HEK293T (cell line): ENCODE results near the gene GRK6.

ENCODE experiments used
- ARNT ChIP-seq: fragments of 450-650 bp; IDR thresholded peaks from 2 replicates; pipeline ENCODE4 v1.6.1; 2017; ENCODE audit warnings: mild to moderate bottlenecking
- BHLHE40 ChIP-seq: fragments of 450-650 bp; IDR thresholded peaks from 2 replicates; pipeline ENCODE4 v1.6.1; 2016; ENCODE audit warnings: mild to moderate bottlenecking, moderate library complexity, borderline replicate concordance
- ELF4 ChIP-seq: fragments of 450-650 bp; IDR thresholded peaks from 2 replicates; pipeline ENCODE4 v1.6.1; 2017; ENCODE audit warnings: antibody characterized with exemption
- FOXA1 ChIP-seq: fragments of 450-650 bp; IDR thresholded peaks from 2 replicates; pipeline ENCODE4 v1.6.1; 2016; ENCODE audit warnings: mild to moderate bottlenecking
- FOXK2 ChIP-seq: fragments of 450-650 bp; IDR thresholded peaks from 2 replicates; pipeline ENCODE4 v1.6.1; 2016; ENCODE audit warnings: mild to moderate bottlenecking
- HDGF ChIP-seq: fragments of 450-650 bp; IDR thresholded peaks from 2 replicates; pipeline ENCODE4 v1.6.1; 2017; ENCODE audit warnings: antibody characterized with exemption, borderline replicate concordance
- L3MBTL2 ChIP-seq: fragments of 450-650 bp; conservative IDR thresholded peaks from 2 replicates; pipeline ENCODE4 v1.6.1; 2016; ENCODE audit warnings: mild to moderate bottlenecking
- LEF1 ChIP-seq: fragments of 450-650 bp; IDR thresholded peaks from 2 replicates; pipeline ENCODE4 v1.6.1; 2017; ENCODE audit warnings: mild to moderate bottlenecking, borderline replicate concordance
- NFRKB ChIP-seq: fragments of 450-650 bp; IDR thresholded peaks from 2 replicates; pipeline ENCODE4 v1.6.1; 2016; ENCODE audit warnings: mild to moderate bottlenecking, moderate library complexity
- PKNOX1 ChIP-seq: fragments of 450-650 bp; IDR thresholded peaks from 2 replicates; pipeline ENCODE4 v1.6.1; 2016
- SP1 ChIP-seq: fragments of 450-650 bp; IDR thresholded peaks from 2 replicates; pipeline ENCODE4 v1.6.1; 2017
- SUZ12 ChIP-seq: fragments of 450-650 bp; IDR thresholded peaks from 2 replicates; pipeline ENCODE4 v1.6.1; 2016; ENCODE audit warnings: mild to moderate bottlenecking
- TARDBP ChIP-seq: fragments of 450-650 bp; IDR thresholded peaks from 2 replicates; pipeline ENCODE4 v1.6.1; 2016
- ZNF384 ChIP-seq: fragments of 450-650 bp; IDR thresholded peaks from 2 replicates; pipeline ENCODE4 v1.6.1; 2016

DNA sequence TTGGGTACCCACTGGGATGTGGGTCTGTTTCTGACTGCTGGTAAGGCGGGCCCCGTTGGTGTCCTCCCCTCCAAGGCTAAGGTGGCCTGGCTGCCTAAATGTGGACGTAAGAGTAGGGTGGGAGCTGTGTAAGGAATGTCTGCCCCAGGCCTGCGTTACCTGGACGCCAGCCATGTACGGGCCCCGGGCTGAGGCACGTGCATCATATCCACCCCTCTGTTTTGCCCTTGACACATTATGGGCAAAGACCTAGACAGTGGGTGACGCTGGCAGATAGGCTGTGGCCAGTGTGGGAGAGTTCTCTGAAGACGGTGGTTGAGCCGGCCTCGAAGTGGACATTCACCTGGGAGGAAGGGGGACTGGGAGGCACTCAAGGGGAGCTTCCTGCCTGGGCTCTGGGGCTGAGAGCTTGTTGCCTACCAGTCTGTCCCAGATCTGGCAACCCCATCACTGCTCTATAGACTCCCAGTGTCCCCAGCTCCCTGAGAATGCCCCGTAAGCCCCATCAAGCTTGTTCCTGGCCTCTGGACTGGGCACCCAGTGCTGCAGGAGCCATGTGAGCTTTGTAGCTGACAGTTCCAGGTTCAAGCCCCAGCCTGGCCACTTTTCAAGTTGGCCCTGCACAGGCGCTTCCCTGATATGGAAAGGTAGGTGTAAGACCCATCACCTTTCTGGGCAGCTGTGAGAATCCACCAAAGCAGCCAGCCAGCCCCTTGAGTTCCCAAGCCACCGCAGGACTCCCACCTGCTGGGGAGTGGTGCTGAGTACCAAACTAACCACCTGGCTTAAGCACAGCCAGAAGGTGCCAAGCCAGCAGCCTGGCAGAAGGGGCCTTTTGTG is 16.9 kb downstream of the GRK6 start:
- no peak for TF ChIP-seq HDGF
- no peak for TF ChIP-seq SUZ12
- TF ChIP-seq ZNF384 = no peak
- no peak for TF ChIP-seq FOXK2
- TF ChIP-seq BHLHE40 = no peak
- no peak for TF ChIP-seq FOXA1
- TF ChIP-seq SP1 = no peak
- TF ChIP-seq L3MBTL2 = no peak
- TF ChIP-seq PKNOX1 = no peak
- no peak for TF ChIP-seq ELF4
- TF ChIP-seq ARNT = no peak
- no peak for TF ChIP-seq LEF1
- TF ChIP-seq TARDBP = no peak
- no peak for TF ChIP-seq NFRKB
